ENCODE data around the gene SFR1.
A peak's percentile ranks its signal among the peaks of the same experiment; 100 is the strongest.
"Not testable (repeated sequence)": the region's sequence is repeated elsewhere in the genome, so short reads cannot be mapped to it uniquely, and the experiment has no call there.

Gene SFR1

DNA sequence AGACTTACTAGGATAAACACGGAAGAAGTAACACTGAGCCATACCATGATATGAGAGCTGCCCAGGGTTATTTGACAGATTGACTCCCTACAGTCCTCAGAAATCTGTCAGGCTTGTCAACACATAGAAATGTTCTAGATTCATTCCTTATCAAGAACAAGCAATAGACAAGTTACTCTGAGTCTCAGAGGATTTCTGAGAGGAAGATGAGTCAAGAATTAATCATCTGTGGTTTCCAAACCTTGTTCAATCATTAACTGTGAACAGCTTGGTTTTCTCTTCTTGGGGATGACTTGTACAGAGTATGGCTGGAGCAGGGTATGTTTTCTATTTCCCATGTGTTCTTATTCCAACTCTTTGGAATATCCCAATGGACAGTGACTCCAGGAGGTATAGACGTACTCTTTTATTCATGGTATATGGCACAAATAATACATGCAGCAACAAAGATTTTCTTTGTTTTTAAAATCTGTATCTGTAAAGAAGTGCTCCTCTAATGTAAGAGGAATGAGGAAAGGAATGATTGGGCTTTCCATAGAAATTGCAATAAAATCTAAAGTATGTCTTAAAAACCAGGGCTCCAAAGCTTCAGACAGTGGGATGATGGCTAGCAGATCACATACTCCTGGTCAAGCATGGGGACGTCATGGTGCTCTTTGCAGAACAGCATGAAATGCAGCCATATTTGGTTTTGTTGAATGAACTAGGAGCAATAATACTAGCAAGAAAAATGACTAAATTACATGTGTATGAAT is 11.9 kb upstream of the SFR1 start:
- no peak for DNase-seq

DNA sequence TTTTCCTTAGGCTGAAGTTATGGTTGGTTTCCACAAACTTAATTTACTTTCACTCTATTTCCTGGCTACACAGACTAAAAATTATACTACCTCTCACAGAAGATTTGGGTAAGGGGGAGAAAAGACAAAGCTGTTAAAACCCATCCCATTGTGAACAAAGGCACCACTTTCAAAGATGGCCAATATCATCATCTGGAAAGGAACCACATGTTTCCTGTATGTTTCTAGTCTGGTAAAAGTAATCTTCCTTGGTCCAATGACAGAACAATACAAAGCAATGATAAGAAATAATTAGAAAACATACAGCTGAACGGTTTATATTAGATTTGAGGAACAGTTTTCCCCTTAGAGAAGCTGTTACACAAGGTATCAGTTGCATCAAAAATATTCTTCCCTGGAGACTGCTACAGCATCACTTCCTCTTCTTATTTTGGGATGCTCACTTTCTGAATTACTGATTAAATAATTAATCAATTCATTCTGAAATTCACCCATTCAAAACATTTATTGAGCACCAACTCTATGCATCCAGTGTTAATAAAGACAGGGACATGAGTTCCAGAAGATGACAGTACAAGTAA is 8.5 kb upstream of the SFR1 start:
- no peak for DNase-seq

- no peak for DNase-seq
Observed at GRCh38 chr10:104117839-104118323, 4.1 kb upstream of the SFR1 start.

- DNase-seq, result no peak
Observed at GRCh38 chr10:104119996-104120395, 2.0 kb upstream of the SFR1 start.

DNA sequence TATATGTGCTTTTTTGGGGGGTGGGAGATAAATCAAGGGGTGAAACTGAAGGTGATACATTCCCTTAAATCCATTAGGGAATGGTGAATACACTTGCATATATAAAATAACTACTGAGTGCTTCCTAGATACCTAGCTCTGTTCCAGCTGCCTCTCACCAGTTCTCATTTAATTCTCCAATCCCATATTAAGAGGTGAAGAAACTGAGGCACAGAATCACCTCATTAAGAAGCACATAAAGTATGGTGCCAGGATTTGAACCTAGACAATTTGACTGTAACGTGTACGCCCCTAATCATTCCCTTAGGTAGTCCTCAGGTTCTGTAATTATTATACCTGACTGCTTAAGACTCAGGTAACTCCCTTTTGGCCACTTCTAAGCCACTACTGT is 1.5 kb upstream of the SFR1 start:
- no peak for DNase-seq

GRCh38 chr10:104120903-104121484 is 977 bp upstream of the SFR1 start:
- DNase-seq, result peak; percentile 27

DNA sequence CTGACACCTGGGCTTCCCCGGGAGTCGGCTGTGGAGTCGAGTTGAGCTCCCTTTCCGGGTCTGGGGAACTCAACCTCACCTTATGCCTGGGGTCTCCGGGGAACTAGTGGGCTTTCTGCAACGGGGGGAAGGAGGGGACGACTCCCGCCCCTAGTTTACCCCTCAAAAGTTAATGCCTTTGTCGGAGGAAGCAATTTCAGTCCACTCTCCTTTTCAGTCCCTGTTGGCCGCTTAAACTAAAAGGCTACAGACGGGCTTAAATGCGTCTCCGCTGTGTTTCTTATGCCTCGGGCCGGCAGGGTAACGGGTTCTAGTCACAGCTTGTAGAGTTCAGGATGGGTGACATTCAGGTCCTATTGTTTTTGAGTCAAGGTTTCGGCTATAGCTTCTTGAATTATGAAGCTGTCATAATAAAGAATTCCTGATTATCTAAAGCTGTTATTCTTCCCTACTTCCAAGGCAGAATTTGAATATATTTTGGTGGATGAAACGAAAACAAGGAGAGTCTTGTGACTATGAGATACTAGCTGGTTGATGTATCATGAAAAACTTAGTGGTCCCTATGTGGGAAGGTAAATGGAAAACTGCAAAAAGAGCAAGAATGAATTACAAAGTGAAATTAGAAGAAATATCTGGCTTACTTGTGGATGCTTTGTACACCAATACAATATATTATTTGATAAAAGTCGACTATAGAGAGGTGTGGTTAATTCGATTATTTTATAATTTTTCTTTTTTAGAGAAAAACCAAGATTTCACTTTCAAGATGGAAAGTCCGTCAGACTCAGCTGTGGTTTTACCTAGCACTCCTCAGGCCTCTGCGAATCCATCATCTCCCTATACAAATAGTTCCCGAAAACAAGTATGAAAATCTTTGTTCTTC is 495 bp downstream of the SFR1 start:
- peak; percentile 30 for DNase-seq

DNA sequence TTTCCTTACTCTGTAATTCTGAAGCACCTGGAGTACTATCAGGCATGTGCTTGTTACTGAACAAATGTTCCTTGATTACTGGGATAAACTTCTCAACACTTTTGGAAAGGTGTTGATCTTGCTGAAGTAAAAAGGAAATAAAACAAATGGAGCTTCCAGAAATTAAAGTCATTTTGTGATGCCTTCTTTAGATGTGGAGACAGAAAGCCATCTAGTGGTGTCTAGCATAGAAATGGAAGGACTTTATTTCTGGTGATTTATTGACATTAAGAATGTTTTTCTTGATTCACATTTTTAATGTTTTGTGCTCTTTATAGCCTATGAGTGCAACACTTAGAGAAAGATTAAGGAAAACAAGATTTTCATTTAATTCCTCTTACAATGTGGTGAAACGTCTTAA is 1.4 kb downstream of the SFR1 start:
- DNase-seq, result no peak

DNA sequence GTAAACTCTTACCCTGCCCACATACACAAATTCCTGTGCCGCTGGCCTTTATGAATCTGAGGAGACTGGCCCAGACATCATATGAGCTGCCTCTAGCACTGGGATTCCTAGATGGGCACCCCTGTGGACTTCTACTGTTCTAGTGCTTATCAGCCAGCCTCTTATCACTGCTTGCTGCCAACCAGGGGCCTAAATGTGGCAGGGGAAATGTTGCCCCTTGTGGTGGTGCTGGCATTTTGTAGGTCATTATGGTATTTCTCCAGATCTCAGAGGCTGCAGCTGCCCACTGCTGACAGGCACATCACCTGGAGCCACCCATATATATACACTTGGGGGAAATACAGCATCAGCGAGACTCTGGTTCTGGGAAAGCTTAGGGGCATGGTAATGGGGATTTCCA is 5.4 kb downstream of the SFR1 start:
- DNase-seq, result no peak

DNA sequence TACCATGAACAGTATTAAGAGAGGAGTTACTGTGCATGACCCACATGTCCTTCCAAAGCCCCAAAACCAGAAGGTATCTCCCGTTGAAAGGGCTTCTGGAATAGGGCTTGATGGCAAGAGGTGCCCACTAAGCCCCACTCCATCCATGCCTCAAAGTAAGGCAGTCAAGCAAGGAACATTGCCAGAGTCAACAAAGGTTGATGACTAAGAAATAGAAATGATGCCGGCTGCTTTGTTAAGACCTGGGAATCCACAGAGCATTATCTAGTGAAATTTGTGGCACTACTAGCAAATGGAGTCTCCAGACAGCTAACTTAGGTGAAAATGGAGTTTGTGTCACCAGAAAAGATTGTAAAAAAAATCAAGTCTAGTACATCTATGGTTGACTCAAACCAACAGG is 6.2 kb downstream of the SFR1 start:
- no peak for DNase-seq

DNA sequence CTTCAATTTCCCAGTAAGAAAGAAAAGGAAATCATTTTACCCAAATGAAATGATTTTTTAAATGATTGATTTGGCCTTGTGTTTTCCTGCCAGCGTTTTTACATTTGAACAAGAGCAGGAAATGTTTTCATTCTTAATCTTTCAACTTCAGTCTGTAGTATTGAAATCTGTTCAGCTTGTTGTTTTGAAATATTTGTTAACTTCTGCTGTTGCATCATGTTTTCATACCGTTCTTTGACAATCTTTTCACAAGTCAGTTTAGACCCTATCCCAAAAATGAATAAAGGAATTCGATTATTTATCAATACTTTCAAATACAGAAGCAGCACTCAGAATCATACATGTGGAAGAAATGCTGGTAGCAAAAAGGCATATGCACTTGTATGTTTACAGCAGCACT is 8.1 kb downstream of the SFR1 start:
- DNase-seq, result no peak

DNA sequence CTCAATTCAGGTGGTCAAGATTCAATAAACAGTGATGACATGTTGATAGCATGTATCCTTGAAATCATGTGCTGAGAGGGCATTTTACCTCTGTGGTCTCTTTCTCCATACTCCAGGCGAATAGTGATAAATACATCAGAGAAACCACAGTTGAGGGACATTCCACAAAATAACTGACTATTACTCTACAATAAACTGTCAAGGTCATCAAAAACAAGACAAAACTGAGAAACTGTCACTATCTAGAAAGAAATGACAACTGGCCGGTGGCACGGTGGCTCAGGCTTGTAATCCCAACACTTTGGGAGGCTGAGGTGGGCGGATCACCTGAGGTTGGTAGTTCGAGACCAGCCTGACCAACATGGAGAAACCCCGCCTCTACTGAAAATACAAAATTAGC is 16.2 kb downstream of the SFR1 start:
- DNase-seq, result no peak

DNA sequence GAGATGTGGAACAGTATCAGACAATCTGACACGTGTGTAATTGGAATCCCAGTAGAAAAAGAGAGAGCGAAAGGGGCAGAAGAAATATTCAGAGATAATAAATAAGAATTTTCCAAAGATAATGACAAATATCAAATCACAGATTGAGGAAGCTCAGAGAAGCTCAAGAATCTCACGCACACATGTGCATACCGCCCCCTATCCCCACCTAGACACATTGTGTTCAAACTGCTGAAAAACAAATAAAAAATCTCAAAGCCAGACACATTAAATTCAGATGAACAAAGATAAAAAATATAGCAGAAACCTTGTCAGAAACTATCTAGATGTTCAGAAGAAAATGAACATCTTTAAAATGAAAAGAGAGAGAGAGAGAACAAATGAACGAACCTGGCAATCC is 17.2 kb downstream of the SFR1 start:
- no peak for DNase-seq

DNA sequence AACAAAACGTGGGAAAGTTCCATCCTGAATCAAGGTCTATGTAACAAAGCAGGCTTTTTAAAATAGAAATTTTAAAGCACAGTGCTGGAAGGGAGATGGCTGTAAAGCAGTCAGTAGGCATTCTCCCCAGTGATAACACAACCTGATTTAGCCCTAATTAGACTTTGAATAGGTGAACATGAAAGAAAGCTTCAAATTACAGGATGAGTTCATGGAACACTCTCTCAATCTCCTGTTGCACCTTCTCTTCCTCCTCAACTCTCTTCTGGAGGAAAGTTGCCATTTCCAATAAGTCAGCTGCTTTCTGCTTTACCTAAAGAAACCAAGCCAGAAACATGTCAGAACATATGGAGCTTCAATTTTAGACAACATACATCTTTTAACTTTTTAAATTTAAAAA is 20.1 kb downstream of the SFR1 start:
- DNase-seq, result no peak

GRCh38 chr10:104143829-104144228 is 21.9 kb downstream of the SFR1 start:
- no peak for DNase-seq

- no peak for DNase-seq
Observed at GRCh38 chr10:104144931-104145330, 23.0 kb downstream of the SFR1 start.

- DNase-seq, result peak; percentile 92
Observed at GRCh38 chr10:104146882-104147281, 24.9 kb downstream of the SFR1 start.

GRCh38 chr10:104150139-104150538 is 28.2 kb downstream of the SFR1 start:
- DNase-seq, result no peak

GRCh38 chr10:104151737-104152136 is 29.8 kb downstream of the SFR1 start:
- no peak for DNase-seq

GRCh38 chr10:104155591-104155990 is 33.6 kb downstream of the SFR1 start:
- no peak for DNase-seq

DNA sequence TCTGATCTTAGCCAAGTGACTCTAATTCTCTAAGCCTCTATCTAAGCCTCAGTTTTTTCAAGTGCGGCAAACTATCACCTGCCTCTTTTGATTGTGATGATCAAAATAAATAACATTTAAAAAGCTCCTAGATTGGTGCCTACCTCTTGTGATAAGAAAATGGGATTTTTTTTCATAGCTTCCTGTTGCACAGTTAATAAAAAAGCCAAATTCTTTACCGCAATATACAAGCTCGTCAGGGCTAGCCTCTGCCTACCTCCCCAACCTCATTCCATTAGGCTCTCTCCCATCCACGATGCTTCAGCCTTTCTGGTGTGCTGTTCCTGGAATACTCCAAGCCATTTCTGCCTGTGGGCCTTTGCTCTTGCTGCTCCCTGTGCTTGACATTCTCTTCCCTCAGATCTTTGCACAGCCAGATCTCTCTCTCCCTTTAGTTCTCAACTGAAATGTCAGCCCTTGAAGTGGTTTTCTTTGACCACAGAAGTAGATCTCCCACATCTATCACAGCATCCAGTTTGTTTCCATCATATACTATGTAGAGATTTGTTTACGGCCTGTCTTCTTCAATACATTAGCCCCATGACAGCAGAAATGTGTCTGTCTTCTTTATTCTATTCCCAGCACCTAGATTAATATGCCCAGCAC is 48.8 kb downstream of the SFR1 start:
- DNase-seq, result no peak

DNA sequence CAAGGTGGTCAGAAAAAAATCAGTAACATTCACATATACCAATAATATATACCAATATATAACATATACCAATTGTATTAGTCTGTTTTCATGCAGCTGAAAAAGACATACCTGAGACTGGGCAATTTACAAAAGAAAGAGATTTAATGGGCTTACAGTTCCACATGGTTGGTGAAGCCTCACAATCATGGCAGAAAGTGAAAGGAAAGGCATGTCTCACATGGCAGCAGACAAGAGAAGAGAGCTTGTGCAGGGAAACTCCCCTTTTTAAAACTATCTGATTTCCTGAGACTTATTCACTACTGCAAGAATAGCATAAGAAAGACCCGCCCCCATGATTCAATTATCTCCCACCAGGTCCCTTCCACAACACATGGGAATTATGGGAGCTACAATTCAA is 52.2 kb downstream of the SFR1 start:
- DNase-seq, result not testable (repeated sequence)
